Caki2 (cell line): ENCODE measurements around the gene TTLL13. TPM values are rescaled to one million over a fixed set of nuclear protein-coding genes. Genes with fewer than 3 reads are reported as not detected.
"Not testable (repeated sequence)": the region's sequence is repeated elsewhere in the genome, so short reads cannot be mapped to it uniquely, and the experiment has no call there.

ENCODE experiments used
- DNase-seq: peaks from one replicate; pipeline ENCODE4 v3.0.0-alpha.2; 2015; ENCODE audit warnings: low read depth
- in situ Hi-C: cut with HindIII; loops from 2 replicates; pipeline ENCODE4 v1.10.0; 2016; ENCODE audit warnings: low sequenced_read_pairs, low pct_unique_long_range_greater_than_20kb, mixed read lengths
- total RNA-seq: library from RNA; depleted of rRNA; stranded (reverse); fragments of >200 nt; shearing (Covaris generic); gene quantifications from 2 replicates; pipeline ENCODE4 v1.2.3, GENCODE V29; 2014; ENCODE audit warnings: low replicate concordance; rRNA removed

The TTLL13 gene
- total RNA-seq, 1 experiment from 2014 or later: 0.07 TPM

DNA sequence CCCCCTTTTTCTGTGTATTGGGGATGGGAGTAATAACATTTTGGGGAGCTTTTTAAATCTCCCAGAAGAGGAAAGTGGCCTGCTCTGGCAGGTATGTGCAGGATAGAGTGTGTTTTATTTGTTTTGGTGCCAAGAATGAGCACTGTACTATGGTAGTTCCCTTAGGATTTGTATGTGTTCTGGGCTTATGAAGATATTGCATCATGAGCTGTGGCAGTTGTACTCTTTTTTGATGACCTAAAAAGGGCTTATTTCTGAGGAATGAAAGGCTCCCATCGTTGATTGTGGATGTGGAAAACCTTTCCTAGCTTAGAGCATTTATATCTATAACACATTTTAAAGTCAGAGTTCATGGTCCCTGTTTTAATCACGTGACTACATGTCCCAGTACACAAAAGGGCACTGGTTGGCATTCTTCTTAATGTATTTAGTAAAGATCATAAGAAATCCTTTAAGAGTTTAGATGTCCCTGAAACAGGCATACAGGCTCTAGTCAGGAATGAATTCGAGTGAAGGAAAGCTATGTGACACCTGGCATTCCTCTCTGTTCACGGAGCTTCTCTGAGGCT lies 47.0 kb downstream of the TTLL13 start:
- DNase-seq, in situ Hi-C loops: not testable (repeated sequence)

DNA sequence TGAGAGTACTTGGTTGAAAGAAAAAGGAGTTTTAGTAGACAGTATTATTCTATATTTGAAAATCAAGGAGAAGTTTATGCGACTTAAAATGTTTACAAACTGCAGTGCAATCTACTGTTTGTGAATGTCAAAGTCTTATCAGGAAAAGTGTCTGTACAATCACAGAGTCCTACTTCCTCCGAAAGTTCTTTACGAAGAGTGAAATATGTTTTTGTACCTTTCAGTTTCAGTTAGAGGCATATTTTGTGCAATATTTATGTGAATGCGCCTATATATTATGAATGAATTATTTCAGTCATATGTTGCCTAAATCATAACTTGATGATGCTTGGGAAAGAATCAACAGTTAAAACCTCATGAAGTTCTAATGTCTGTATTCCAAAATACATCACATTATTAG lies 47.7 kb downstream of the TTLL13 start:
- in situ Hi-C loops: no loop called here
- DNase-seq: no peak

DNA sequence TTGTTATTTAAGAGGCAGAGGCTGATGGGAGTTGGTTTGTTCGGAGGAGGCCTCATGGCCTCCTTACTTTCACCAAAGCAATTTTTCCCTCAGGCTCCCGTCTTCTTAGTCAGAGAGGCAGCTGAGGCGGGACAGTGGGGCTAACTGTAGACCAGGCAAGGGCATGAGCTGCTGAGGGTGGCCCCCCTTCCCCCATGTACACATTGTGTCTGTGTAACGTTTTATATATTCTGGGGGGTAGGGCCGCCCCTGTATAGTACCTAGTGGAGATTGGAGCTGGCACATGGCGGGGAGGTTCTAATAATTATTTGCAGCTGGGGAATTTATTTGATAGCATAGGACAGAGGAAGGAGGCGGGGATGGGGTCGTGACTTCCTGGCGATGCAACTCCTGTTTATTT lies 51.2 kb downstream of the TTLL13 start:
- DNase-seq: no peak
- in situ Hi-C loops: no loop called here

DNA sequence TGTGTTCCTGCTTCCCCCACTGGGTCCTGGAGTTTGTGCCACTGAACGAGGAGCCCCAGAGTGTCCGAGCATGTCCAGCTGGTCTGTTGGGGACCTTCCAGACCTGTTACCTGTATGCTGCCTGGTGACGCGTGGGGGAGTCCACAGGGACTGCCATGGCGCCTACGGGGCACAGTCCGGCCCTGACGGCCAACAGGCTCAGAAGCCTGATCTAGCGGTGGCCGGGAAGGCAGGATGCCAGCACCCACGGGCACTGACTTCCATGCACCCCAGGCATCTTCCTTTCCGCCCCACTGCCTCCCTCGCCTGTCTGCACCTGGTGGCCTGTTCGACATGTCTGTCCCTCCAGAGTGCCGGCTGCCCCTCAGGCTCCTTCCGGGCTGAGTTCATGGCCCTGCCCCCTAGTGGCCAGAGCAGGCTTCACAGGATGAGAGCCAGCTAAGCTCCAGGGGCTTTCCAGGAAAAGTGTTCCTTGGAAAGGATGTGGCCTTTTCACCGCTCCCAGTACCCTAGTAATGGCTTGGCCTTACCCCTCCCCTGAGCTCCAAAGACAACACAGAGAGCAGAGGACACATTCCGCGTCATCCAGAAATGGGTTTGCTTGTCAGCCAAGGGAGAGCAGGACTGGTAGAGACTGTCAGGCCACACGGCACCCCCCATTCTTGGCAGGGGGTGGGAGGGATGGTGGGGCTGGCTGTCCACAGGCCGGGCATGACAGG lies 51.8 kb downstream of the TTLL13 start:
- in situ Hi-C loops: no loop called here
- DNase-seq: peak; percentile 69

DNA sequence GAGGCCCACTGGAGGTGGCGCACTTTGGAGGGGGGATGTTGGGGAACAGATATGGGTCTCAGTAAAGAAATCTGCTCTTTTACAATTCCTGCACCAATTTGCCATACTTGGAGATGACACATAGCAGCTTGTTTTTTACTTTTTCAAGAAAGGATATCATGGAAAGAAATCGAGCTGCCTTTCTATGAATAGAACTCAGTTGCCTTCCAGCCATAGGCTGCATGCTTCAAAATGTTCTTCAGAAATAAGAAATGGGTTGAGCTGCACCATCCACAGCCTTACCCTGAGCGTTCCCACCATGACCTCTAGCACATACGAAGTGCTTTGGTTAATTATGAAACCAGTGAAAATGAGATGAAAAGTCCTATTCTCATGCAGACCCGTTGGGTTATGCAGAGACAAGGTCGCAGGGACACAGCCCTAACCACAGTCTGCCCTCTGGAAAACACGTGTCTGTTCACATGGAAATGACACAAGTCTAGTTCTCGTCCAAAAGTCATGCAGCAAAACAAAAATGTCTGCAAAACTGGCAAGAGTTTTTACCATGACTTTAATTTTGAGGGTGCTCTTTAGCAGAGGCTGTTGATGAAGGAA lies 52.4 kb downstream of the TTLL13 start:
- in situ Hi-C loops: no loop called here

DNA sequence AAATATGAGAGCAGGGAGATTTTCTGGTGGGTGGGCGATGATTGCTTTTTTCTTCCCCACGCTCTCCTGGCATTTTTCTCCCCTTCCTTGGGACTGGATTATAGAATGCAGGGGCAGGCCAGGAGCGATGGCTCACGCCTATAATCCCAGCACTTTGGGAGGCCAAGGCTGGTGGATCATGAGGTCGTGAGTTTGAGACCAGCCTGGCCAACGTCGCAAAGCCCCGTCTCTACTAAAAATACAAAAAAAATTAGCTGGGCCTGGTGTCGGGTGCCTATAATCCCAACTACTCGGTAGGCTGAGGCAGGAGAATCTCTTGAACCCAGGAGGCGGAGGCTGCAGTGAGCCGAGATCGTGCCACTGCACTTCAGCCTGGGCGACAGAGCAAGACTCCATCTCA lies 56.0 kb downstream of the TTLL13 start:
- in situ Hi-C loops, DNase-seq: not testable (repeated sequence)

More for the DNA sequence above, 52.4 kb downstream of the TTLL13 start:
- no peak for DNase-seq

DNA sequence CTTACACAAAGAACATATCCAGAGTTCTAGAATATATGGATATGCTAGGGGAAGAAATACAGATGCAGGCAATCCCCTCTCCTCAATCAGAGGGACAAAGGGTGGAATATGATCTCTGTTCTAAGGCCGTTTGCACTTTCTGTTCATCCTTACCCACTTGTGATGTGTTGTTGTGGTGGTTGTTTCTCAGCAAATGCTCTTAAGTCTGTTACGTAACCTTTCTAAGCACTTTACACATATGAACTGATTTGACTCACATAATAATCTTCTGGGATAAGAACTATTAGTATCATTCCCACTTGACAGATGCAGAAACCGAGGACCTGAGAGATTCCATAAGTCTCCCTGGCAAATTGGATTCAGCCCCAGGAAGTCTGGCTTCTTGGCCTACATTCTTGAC lies 56.6 kb downstream of the TTLL13 start:
- in situ Hi-C loops: no loop called here

DNA sequence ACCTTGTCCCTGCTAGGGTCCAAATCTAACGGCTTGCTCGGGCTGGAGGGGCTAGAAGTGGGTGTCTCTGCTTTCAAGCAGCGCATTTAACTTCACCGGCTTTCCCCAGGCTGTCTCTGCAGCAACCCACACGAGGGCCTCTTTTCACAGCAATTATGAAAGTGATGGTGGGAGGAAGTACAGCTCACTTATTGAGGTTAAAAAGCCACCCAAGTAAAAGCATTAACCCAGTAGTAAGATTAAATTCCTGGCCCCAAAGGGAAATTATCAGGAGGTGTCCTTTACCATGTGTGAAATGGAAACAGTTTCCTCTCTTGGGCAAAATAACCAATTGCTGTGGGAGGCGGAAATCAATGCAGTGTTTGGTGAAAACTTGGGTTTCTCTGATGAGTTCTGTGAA lies 57.2 kb downstream of the TTLL13 start:
- DNase-seq: no peak
- in situ Hi-C loops: no loop called here

More for the DNA sequence above, 56.6 kb downstream of the TTLL13 start:
- no peak for DNase-seq

DNA sequence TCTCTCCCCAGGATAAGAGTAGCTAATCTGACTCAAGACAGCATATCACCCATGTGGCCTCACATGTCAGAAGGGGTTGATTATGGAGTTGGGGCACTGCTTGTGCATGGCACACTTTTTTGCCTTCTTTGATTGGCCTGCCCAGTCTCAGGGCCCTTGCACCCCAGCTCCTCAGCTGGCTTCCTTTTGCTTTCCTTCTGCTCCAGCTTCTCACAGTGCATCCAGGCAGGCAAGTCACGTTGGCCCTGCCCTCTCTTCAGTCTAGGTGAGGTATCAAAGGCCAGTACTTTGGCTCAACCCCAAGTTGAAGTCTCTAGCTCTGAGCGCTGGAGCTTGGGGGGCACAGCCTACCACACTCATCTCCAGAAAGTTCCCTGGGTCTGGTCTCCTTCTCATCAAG lies 58.3 kb downstream of the TTLL13 start:
- DNase-seq: no peak
- in situ Hi-C loops: no loop called here

DNA sequence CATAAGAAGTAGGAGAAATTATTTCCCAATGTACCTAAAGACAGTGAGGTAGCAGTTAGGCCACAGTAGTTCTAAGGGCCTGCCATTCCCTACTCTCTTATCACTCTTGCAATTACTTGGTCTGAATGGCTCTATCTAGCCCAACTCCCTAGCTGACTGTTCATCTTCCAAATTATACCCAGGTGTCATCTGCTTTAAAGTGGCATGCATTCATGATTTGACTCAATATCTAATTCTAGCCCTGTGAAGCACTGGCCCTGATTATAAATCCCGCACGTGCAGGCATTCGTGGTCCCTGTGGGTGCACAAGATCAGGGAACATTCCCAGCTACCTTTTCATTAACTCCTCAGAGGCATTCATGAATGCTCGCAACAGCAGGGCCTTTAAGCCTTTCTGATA lies 59.7 kb downstream of the TTLL13 start:
- in situ Hi-C loops: no loop called here
- no peak for DNase-seq

Other genes with a start within 250 kb of the TTLL13 start
- 3.0 and 11.3 TPM in 2 replicates for gene ZNF710, start 248.2 kb upstream of the TTLL13 start, total RNA-seq
- 73.8 and 74.2 TPM in 2 replicates for gene IDH2, start 147.1 kb upstream of the TTLL13 start, total RNA-seq
- 37.6 and 39.9 TPM in 2 replicates for gene SEMA4B, start 48.2 kb upstream of the TTLL13 start, total RNA-seq
- 310 and 334 TPM in 2 replicates for gene CIB1, start 15.6 kb upstream of the TTLL13 start, total RNA-seq
- gene GDPGP1, start 15.3 kb upstream of the TTLL13 start, total RNA-seq: 3.0 and 13.2 TPM in 2 replicates
- 142 and 149 TPM in 2 replicates for gene NGRN, start 16.1 kb downstream of the TTLL13 start, total RNA-seq
- gene ZNF774, start 102.7 kb downstream of the TTLL13 start, total RNA-seq: 0.17 and 3.7 TPM in 2 replicates
- gene IQGAP1, start 138.7 kb downstream of the TTLL13 start, total RNA-seq: 53.4 and 65.2 TPM in 2 replicates